ENCODE measurements around the gene EPHB2.

Gene EPHB2

DNA sequence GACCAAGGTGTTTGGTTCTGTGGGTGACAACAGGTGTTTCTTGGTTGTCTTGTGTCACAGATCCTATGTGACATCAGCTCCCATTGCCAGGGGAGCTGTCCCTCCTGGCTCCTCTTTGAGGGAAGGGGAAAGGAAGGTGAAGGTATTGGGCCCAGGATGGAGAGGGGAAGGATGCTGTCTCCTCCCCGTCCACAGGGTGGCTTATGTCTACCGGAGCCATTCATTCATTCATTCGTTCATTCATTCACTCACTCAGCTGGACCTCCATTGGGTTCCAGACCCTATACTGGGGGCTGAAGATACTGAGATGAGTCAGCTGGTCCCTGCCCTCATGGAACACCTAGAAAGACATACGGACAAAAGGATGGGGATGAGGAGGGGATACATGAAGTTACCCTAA is 38.9 kb downstream of the EPHB2 start:
- no peak overlapping the region for H3K4me3 ChIP-seq (ENCODE audit: low read depth, low read length)
- no peaks in the 10 kb centered on the region for H3K4me1 ChIP-seq (ENCODE audit: control insufficient read depth, insufficient read depth, low read length)
- no peak overlapping the region for H3K9ac ChIP-seq (ENCODE audit: low read depth, low read length)
- H3K27me3 ChIP-seq (ENCODE audit: control insufficient read depth, insufficient read depth, low read length) = no peaks in the 10 kb centered on the region
- H3K36me3 ChIP-seq (ENCODE audit: control insufficient read depth, insufficient read depth, low read length) = no peaks in the 10 kb centered on the region
- no peaks in the 10 kb centered on the region for H3K9me3 ChIP-seq (ENCODE audit: control insufficient read depth, insufficient read depth, low read length)

DNA sequence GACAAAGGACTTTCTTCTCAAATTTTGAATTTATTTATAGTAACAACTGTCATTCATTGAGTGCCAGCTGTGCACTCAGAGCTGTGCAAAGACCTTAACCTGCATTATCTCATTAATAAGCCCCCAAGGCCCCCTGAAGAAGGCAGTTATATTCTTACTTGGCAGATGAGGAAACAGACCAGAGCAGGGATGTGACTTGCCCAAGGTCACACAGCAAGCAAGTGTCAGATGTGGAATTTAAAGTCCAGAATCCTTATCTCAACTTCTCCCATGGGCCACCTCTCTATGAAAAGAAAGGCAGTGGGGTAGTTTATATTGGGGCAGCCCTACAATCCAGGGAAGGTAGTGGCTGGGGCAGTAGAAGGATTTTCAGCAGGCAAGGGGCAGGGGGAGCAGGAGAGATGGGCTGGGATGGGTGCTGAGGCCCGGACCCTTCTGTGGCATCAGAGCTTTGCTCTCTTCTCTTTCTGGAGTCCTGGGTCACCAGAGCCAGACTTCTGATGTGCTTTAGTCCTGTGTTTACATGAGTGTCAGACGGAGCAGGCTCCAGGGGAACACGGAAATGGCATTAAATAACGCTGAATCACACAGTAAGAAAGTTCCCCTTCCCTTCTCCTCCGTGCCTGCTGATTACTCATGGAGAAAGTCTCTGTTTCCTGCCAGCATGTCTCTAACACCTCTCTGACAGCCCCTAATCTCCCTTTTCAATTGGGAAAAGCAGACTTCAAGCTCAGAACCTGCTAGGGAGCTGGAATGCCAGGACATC is 39.5 kb downstream of the EPHB2 start:
- Histone ChIP-seq H3K9me3 (ENCODE audit: control insufficient read depth, insufficient read depth, low read length) (no peaks in the 10 kb centered on the region), H3K27me3 (ENCODE audit: control insufficient read depth, insufficient read depth, low read length) (no peaks in the 10 kb centered on the region), H3K4me1 (ENCODE audit: control insufficient read depth, insufficient read depth, low read length) (no peaks in the 10 kb centered on the region), H3K4me3 (ENCODE audit: low read depth, low read length) (no peak overlapping the region), H3K36me3 (ENCODE audit: control insufficient read depth, insufficient read depth, low read length) (no peaks in the 10 kb centered on the region), H3K9ac (ENCODE audit: low read depth, low read length) (no peak overlapping the region)

DNA sequence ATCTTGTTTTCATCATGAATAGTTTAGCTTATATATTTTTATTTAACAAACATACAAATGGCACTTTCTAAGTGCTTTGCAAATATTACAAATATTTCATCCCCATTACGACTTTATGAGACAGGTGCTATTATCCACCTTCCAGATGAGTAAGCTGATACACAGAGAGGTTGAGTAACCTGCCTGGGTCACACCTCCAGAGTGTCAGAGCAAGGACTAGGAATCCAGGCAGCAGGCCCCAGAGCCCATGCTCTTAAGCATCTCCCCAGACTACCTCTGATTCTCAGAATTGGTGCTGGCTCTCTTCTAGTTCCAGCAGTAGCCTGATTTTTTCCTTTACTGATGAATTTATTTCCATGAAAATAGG is 40.0 kb downstream of the EPHB2 start:
- no peaks in the 10 kb centered on the region for H3K36me3 ChIP-seq (ENCODE audit: control insufficient read depth, insufficient read depth, low read length)
- H3K9me3 ChIP-seq (ENCODE audit: control insufficient read depth, insufficient read depth, low read length) = no peaks in the 10 kb centered on the region
- H3K9ac ChIP-seq (ENCODE audit: low read depth, low read length) = no peak overlapping the region
- H3K4me3 ChIP-seq (ENCODE audit: low read depth, low read length) = no peak overlapping the region
- no peaks in the 10 kb centered on the region for H3K4me1 ChIP-seq (ENCODE audit: control insufficient read depth, insufficient read depth, low read length)
- no peaks in the 10 kb centered on the region for H3K27me3 ChIP-seq (ENCODE audit: control insufficient read depth, insufficient read depth, low read length)

DNA sequence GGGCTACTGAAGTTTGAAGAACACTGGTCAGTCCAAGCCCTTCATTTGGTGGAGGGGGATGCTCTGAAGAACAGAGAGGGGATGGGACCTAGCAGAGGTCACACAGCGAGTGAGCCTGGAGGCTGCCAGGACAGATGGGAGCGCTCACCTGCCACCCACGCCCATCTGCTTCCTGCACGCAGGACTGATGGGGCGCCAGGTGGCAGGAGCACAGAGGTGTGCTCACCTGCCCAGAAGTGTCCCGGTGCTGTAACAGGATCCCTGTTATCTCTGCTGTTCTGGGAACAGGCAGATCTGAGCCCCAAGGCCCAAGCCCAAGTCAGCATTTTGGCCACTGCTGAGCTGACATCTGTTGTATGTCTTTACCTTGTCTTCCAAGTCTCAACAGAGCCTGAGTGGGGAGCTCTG is 40.5 kb downstream of the EPHB2 start:
- Histone ChIP-seq H3K9me3 (ENCODE audit: control insufficient read depth, insufficient read depth, low read length) (no peaks in the 10 kb centered on the region), H3K36me3 (ENCODE audit: control insufficient read depth, insufficient read depth, low read length) (no peaks in the 10 kb centered on the region), H3K27me3 (ENCODE audit: control insufficient read depth, insufficient read depth, low read length) (no peaks in the 10 kb centered on the region), H3K9ac (ENCODE audit: low read depth, low read length) (no peak overlapping the region), H3K4me1 (ENCODE audit: control insufficient read depth, insufficient read depth, low read length) (no peaks in the 10 kb centered on the region), H3K4me3 (ENCODE audit: low read depth, low read length) (no peak overlapping the region)

DNA sequence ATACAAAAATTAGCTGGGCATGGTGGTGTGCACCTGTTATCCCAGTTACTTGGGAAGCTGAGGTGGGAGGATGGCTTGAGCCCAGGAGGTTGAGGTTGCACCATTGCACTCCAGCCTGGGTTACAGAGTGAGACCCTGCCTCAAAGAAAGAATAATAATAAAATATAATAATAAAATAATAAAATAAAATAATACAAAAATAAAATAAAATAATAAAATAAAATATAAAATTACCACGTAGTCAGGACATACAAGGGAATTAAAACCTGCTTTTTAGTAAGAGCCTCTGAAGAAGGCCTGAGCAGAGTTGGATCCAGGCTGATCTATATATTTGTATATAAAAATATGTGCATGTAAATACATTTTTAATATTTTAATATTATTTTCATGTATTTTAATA is 41.7 kb downstream of the EPHB2 start:
- H3K4me3 ChIP-seq (ENCODE audit: low read depth, low read length) = no peak overlapping the region
- no peak overlapping the region for H3K9ac ChIP-seq (ENCODE audit: low read depth, low read length)
- no peaks in the 10 kb centered on the region for H3K27me3 ChIP-seq (ENCODE audit: control insufficient read depth, insufficient read depth, low read length)
- no peaks in the 10 kb centered on the region for H3K9me3 ChIP-seq (ENCODE audit: control insufficient read depth, insufficient read depth, low read length)
- no peaks in the 10 kb centered on the region for H3K4me1 ChIP-seq (ENCODE audit: control insufficient read depth, insufficient read depth, low read length)
- no peaks in the 10 kb centered on the region for H3K36me3 ChIP-seq (ENCODE audit: control insufficient read depth, insufficient read depth, low read length)

DNA sequence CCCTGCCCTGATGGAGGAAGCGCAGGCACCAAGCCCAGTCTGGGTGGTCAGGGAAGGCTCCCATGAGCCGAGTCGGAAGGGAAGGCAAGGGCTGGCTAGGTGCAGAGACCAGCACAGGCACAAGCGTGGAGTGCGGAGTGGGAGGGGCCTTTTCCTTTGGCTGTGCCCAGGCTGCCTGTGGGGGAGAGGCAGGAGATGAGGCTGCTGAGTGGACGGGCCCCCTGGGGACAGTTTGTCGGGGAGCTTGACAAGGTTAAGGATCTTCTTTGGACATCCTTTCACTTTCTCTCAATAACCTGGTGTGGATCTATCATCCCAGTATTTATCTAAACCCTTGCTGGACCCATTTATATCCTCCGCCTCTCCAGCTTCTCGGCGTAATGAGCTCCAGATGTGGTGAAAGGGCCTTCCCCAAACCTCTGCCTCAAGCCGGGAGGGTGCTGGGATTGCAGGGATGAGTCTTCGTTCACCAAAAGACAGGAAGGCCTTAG is 42.9 kb downstream of the EPHB2 start:
- Histone ChIP-seq H3K27me3 (ENCODE audit: control insufficient read depth, insufficient read depth, low read length) (no peaks in the 10 kb centered on the region), H3K9ac (ENCODE audit: low read depth, low read length) (no peak overlapping the region), H3K9me3 (ENCODE audit: control insufficient read depth, insufficient read depth, low read length) (no peaks in the 10 kb centered on the region), H3K36me3 (ENCODE audit: control insufficient read depth, insufficient read depth, low read length) (no peaks in the 10 kb centered on the region), H3K4me1 (ENCODE audit: control insufficient read depth, insufficient read depth, low read length) (no peaks in the 10 kb centered on the region), H3K4me3 (ENCODE audit: low read depth, low read length) (no peak overlapping the region)

DNA sequence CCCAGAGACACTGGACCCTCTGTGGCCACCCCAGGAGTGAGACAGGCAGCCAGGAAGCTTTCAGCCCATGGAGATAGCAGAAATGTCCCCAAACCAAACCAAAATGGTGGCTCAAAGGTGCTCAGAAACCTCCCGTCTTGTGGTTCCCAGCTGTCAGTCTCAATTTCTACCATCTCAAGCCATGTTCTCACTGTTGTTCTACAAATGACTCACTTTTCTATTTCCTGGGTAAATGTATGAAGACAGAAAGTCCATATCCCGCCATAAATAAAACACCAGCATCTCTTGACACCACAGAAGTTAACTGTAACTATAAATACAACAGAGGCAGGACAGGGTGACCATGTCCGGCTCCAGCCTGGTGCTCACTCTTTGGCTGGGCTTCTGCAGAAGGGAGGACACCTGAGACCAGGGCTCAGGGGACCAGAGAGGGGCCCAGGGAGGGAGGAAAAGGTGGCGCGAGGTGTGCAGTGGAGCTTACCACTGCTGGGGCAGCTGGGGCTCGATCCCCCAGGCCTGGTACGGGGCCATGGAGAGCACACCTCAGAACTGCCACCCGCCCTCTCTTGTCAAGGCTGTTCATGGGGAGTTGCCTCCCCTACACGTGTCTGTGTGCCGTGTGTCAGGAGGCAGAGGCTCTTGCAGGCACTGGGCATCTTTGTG is 43.6 kb downstream of the EPHB2 start:
- H3K27me3 ChIP-seq (ENCODE audit: control insufficient read depth, insufficient read depth, low read length) = no peaks in the 10 kb centered on the region
- H3K4me1 ChIP-seq (ENCODE audit: control insufficient read depth, insufficient read depth, low read length) = no peaks in the 10 kb centered on the region
- no peak overlapping the region for H3K9ac ChIP-seq (ENCODE audit: low read depth, low read length)
- no peak overlapping the region for H3K4me3 ChIP-seq (ENCODE audit: low read depth, low read length)
- no peaks in the 10 kb centered on the region for H3K36me3 ChIP-seq (ENCODE audit: control insufficient read depth, insufficient read depth, low read length)
- H3K9me3 ChIP-seq (ENCODE audit: control insufficient read depth, insufficient read depth, low read length) = no peaks in the 10 kb centered on the region

DNA sequence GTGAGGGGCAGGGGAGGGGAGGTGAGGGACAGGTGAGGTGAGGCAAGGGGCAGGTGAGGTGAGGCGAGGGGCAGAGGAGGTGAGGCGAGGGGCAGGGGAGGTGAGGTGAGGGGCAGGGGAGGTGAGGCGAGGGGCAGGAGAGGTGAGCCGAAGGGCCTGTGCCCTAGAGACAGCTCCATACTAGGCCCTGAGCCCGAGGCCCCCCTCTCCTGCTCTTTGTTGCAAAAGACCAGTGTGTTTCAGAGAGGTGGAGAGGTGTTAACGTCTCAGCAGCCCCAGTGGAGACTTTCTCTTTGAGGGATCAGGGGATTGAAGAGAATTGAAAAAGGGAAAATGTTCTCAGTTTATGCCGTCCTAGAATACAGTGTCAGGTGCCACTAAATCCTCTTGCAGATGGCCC is 44.2 kb downstream of the EPHB2 start:
- Histone ChIP-seq H3K9ac (ENCODE audit: low read depth, low read length) (no peak overlapping the region), H3K9me3 (ENCODE audit: control insufficient read depth, insufficient read depth, low read length) (no peaks in the 10 kb centered on the region), H3K4me1 (ENCODE audit: control insufficient read depth, insufficient read depth, low read length) (no peaks in the 10 kb centered on the region), H3K36me3 (ENCODE audit: control insufficient read depth, insufficient read depth, low read length) (no peaks in the 10 kb centered on the region), H3K27me3 (ENCODE audit: control insufficient read depth, insufficient read depth, low read length) (no peaks in the 10 kb centered on the region), H3K4me3 (ENCODE audit: low read depth, low read length) (no peak overlapping the region)

DNA sequence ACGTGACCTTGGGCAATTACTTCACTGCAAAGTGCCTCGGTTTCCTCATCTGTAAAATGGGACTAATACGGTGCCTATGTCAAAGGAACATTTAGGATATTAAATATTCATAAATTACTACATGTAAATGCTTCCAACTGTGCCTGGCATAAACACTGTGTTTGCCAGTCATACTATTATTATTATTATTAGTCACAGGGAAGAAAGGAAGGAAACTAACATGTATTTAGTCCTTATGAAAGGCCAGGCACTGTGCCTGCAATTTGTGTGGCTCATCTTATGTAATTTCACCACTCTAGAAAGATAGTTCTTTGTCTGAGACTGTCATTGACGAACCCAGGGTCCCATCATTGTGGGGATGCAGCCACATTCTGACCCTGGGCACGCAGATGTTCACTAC is 45.0 kb downstream of the EPHB2 start:
- no peaks in the 10 kb centered on the region for H3K27me3 ChIP-seq (ENCODE audit: control insufficient read depth, insufficient read depth, low read length)
- H3K36me3 ChIP-seq (ENCODE audit: control insufficient read depth, insufficient read depth, low read length) = no peaks in the 10 kb centered on the region
- no peak overlapping the region for H3K4me3 ChIP-seq (ENCODE audit: low read depth, low read length)
- H3K9ac ChIP-seq (ENCODE audit: low read depth, low read length) = no peak overlapping the region
- H3K4me1 ChIP-seq (ENCODE audit: control insufficient read depth, insufficient read depth, low read length) = no peaks in the 10 kb centered on the region
- no peaks in the 10 kb centered on the region for H3K9me3 ChIP-seq (ENCODE audit: control insufficient read depth, insufficient read depth, low read length)

DNA sequence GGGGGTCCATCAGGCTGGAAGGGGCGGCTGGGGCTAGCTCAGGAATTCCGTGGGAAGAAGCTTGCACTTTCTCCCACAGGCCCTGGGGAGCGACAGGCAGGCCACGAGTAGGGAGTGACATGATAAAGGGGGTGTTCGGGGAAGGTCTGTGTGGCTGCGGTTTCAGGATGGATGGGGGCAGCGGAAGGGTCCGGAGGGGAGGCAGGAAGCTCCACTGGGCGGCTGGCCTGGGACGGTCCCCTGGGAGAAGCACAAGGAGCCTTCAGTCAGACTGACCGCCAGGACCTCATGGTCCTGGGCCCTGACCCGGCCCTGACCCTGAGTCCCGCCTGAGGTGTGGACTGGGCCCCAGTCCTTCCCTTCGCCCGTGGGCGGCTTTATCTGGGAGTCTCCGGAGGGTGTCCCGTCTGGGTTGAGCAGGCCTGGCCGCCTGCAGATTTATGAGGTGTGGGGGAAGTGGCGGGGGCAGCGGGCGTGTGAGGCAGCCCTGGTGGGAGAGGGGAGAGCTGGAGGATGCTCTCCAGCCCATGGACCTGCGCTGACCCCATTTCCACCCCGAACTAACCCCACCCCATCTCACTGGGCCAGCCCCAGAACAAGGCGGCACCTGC is 45.6 kb downstream of the EPHB2 start:
- Histone ChIP-seq H3K4me1 (ENCODE audit: control insufficient read depth, insufficient read depth, low read length) (no peaks in the 10 kb centered on the region), H3K36me3 (ENCODE audit: control insufficient read depth, insufficient read depth, low read length) (no peaks in the 10 kb centered on the region), H3K9me3 (ENCODE audit: control insufficient read depth, insufficient read depth, low read length) (no peaks in the 10 kb centered on the region), H3K27me3 (ENCODE audit: control insufficient read depth, insufficient read depth, low read length) (no peaks in the 10 kb centered on the region), H3K9ac (ENCODE audit: low read depth, low read length) (no peak overlapping the region), H3K4me3 (ENCODE audit: low read depth, low read length) (no peak overlapping the region)

DNA sequence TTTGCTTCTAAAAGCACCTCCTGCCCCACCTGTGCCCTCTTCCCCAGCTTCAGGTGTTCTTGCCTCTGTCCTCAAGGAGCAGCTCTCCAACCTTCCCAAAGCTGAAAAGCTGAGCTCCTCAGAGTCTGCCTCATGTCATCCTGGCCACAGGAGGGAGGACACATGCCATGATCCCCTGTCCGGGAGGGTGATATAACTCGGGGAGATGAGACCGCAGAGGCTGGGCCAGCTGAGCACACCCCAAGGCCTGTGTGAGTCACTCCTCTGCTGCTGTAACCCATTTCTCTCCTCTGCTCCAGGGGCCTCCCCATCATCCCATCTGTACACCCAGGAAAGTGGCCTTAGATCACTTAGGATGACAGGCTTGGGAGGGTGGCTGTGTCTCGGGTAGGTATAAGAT is 49.8 kb downstream of the EPHB2 start:
- Histone ChIP-seq H3K9ac (ENCODE audit: low read depth, low read length) (no peak overlapping the region), H3K36me3 (ENCODE audit: control insufficient read depth, insufficient read depth, low read length) (no peaks in the 10 kb centered on the region)

DNA sequence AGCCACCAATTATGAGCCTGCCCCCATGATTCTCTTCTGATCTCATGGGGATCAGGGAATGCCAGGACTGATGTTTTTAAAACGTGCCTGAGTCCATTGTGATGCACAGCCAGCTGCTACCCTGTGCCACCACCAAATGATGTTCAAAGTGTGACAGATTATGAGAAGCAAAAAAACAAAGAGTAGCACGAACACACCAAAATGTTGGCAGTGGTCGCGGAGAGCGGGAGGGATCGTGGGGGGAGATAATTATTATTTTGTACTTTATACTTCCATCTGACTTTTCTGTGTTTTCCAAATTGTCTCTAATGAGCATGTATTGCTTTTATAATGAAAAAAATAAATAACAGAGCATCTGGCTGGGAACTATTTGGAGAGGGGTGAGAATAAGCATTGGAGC is 50.5 kb downstream of the EPHB2 start:
- Histone ChIP-seq H3K27me3 (ENCODE audit: control insufficient read depth, insufficient read depth, low read length) (no peaks in the 10 kb centered on the region), H3K4me1 (ENCODE audit: control insufficient read depth, insufficient read depth, low read length) (no peaks in the 10 kb centered on the region), H3K36me3 (ENCODE audit: control insufficient read depth, insufficient read depth, low read length) (no peaks in the 10 kb centered on the region), H3K9me3 (ENCODE audit: control insufficient read depth, insufficient read depth, low read length) (no peaks in the 10 kb centered on the region), H3K9ac (ENCODE audit: low read depth, low read length) (no peak overlapping the region), H3K4me3 (ENCODE audit: low read depth, low read length) (no peak overlapping the region)

More for the DNA sequence above, 49.8 kb downstream of the EPHB2 start:
- Histone ChIP-seq H3K9me3 (ENCODE audit: control insufficient read depth, insufficient read depth, low read length) (no peaks in the 10 kb centered on the region), H3K27me3 (ENCODE audit: control insufficient read depth, insufficient read depth, low read length) (no peaks in the 10 kb centered on the region), H3K4me1 (ENCODE audit: control insufficient read depth, insufficient read depth, low read length) (no peaks in the 10 kb centered on the region), H3K4me3 (ENCODE audit: low read depth, low read length) (no peak overlapping the region)

Data from iPS-15b (cell line).